ENCODE results near the gene PLCB3.
"Not testable (repeated sequence)": the region's sequence is repeated elsewhere in the genome, so short reads cannot be mapped to it uniquely, and the experiment has no call there.

- TF ChIP-seq CTCF (IDR thresholded peaks at IDR 0.05; ENCODE audit: insufficient read depth, low read length); POLR2AphosphoS5 (IDR thresholded peaks at IDR 0.05; ENCODE audit: low read depth): not testable (repeated sequence)
Measured at GRCh38 chr11:64315667-64316526, 64.6 kb downstream of the PLCB3 start.

Measured in HL-60 (cell line).